ENCODE data around the gene DOK7. TPM values are rescaled to one million over a fixed set of nuclear protein-coding genes. Genes with fewer than 3 reads are reported as not detected.

The DOK7 gene, protein sequence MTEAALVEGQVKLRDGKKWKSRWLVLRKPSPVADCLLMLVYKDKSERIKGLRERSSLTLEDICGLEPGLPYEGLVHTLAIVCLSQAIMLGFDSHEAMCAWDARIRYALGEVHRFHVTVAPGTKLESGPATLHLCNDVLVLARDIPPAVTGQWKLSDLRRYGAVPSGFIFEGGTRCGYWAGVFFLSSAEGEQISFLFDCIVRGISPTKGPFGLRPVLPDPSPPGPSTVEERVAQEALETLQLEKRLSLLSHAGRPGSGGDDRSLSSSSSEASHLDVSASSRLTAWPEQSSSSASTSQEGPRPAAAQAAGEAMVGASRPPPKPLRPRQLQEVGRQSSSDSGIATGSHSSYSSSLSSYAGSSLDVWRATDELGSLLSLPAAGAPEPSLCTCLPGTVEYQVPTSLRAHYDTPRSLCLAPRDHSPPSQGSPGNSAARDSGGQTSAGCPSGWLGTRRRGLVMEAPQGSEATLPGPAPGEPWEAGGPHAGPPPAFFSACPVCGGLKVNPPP
- total RNA-seq (2022; extraction: Qiagen RNA extraction; ENCODE audit: low read depth), result 0.27 to 1.1 TPM (median 0.44 TPM) in 5 replicates

DNA sequence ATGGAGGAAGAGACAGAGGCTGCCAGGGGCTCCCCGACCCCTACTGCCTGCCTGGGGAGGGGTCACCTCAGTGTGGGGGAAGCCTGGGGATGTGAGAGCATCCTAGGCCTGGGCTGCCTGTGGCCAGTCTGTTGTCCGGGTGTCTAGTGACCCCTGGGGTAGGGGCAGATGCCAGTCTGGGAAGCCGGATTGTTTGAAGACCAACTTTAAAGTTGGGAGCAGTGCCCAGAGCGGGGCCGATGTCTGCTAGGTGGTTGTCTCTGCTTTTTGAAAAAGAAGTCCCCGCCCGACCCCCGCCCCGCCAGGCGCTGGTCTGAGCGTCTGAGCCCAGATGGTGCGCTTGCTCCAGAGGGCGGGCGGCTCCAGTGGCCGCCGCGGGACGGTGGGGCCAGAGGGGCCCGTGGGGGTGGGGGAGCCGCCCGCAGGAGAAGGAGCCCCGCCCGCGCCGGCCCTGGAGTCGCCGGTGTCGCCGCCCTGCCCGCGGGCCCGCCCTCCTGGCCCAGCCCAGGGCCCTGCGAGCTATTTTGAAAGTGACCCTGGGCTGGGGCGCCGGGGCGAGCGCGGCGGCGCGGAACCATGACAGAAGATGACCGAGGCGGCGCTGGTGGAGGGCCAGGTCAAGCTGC is at the start of gene DOK7:
Gene DOK7 (plus strand): TSS at position 517 of the 626 bp plus-strand sequence. CDS start 70 bp downstream, at position 587.

DNA sequence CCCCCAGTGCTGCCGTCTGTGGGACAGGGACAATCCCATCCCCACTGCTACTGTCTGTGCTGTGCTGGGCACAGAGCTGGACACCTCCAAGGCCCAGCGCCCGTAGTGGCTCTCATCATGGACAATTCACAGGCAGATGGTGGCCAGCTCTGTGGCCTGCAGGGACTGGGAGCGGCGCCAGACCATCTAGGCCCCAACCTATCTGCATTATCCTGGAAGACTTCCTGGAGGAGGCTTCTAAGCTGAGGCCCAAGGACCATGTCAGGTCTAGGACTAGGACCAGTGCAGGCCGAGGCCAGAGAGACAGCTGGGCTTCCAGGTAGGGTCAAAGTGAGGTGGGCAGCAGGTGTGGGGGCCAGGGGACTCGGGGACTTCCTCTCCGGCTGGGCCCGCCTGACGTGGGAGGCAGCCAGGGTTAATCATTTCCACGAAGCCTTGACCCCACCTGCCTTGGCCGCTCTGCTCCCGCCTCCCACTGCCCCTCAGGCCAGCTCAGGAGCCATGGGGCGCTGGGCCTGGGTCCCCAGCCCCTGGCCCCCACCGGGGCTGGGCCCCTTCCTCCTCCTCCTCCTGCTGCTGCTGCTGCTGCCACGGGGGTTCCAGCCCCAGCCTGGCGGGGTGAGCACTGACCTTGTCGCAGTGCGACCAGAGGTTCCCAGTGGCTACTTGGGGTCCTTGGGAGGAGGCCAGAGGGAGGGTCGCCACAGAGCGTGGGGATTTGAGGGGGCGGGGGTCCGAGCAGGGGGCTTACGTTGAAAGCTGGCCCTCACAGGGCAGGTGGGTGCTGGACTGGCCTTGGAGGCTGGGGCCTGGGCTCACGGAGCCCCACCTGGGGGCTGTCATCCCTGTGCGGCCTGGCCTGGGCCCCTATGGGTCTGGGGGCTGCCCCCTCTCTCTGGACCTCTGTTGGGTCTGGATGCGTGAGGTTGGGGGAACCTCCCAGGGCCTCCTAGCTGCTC is 21.3 kb upstream of the DOK7 start, which contains the start of gene HGFAC:
Gene HGFAC (plus strand): TSS at position 468 of the 959 bp plus-strand sequence. CDS start 34 bp downstream, at position 502.

DNA sequence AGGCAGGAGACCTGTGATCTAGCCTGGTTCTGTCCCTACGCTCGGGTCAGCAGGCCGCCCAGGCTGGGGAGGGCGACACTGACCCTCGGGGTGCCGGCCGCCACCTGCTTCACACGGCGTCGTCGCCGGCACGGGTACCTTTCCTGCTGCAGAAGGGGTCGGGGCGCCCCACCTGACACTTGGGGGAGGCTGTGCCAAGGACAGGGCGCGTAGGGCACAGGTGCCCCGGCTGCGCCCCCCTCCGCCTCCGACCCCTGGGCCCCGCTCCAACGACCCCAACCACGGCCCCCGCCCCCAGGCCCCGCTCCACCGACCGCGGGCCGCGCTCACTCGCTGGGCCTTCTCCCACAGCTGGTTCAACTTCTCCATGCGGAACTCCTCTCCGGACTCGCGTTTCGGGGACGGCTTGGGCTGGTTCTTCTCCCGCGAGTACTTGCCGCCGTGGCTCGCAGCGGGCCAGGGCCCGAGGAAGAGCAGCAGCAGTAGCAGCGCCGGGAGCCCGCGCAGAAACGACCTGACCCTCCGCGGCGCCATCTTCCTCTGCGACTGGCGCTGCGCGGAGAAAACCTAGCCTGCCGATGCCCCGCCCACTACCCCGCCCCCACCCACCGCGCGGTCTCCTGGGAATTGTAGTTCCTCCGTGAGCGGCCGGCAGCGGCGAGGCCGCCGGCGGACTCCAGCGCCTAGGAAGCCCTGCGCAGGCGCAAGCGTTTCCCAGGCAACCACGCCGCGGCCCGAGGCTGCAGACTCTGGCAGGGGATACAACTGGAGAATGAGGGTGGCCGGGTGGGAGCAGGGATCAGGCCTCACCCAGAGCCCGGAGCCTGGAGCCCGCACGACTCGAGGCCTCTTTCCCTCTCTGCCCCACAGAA is 69.0 kb downstream of the DOK7 start, which contains the start of gene LRPAP1:
Gene LRPAP1 (minus strand): TSS at position 544 of the 872 bp plus-strand sequence. CDS start 10 bp downstream, at position 534.

Other genes with a start within 250 kb of the DOK7 start
- gene MSANTD1, start 214.1 kb upstream of the DOK7 start, total RNA-seq (2022; extraction: Qiagen RNA extraction; ENCODE audit: low read depth), result 0.06 to 0.15 TPM (median 0.08 TPM) in 5 replicates
- 10.3 to 13.3 TPM (median 11.0 TPM) in 5 replicates for gene RGS12, start 170.3 kb upstream of the DOK7 start, total RNA-seq (2022; extraction: Qiagen RNA extraction; ENCODE audit: low read depth)
- 0.07 to 0.32 TPM (median 0.13 TPM) in 4 of 5 replicates, not detected in the other for gene HGFAC, start 21.3 kb upstream of the DOK7 start, total RNA-seq (2022; extraction: Qiagen RNA extraction; ENCODE audit: low read depth)
- gene LRPAP1, start 69.1 kb downstream of the DOK7 start, total RNA-seq (2022; extraction: Qiagen RNA extraction; ENCODE audit: low read depth), result 116 to 138 TPM (median 128 TPM) in 5 replicates